Umbilical cord (tissue), 2 donors: ENCODE measurements around the gene GBA3. TPM values are rescaled to one million over a fixed set of nuclear protein-coding genes. Genes with fewer than 3 reads are reported as not detected.

ENCODE experiments used
- DNase-seq: peaks from one replicate; pipeline ENCODE4 v3.0.0-alpha.2; 2015; ENCODE audit warnings: low spot score
- total RNA-seq: library from RNA; depleted of rRNA; stranded (reverse); fragments of >200 nt; gene quantifications from one replicate; pipeline ENCODE4 v1.2.3, GENCODE V29; 2014; ENCODE audit warnings: low replicate concordance; ENCODE audit not compliant: insufficient read depth

The GBA3 gene
- total RNA-seq: 2.4 TPM

DNA sequence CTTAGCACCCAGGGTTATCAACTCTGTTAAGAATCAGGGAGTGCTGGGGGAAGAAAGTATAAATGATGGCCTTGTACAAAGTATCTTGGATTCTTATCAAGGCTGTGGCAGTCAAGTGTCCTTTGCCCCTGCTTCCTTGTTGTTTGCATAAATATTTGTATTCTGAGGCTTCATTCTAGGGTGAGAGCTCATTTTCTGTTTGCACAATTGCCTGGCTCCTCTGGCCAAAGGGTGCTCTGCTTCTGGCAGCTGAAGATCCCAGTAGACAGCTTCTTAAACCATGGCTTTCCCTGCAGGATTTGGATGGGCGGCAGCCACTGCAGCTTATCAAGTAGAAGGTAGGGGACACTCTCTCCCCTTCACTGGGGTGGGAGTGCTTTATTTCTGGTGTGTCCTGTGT lies at the start of gene GBA3:
TSS of gene GBA3 (plus strand) at position 202 of the 400 bp plus-strand sequence.
- no peak for DNase-seq

DNA sequence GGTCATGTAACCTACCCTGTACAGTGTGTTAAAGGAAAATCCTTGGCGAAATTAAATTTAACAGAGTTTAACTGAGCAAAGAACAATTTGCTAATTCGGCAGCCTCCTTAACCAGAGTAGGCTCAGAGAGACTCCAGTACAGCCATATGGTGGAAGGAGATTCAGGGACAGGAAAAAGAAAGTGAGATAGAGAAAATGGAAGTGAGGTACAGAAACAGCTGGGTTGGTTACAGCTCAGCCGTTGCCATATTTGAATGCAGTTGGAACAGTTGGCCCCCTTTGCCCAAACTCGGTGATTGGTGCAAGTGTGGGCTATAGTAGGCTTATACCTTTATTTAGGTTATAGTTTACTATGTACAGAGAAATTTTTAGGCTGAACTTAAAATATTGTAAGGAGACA lies 48.8 kb upstream of the GBA3 start:
- no peak for DNase-seq

GRCh38 chr4:22645481-22646182 lies 47.1 kb upstream of the GBA3 start:
- no peak for DNase-seq

DNA sequence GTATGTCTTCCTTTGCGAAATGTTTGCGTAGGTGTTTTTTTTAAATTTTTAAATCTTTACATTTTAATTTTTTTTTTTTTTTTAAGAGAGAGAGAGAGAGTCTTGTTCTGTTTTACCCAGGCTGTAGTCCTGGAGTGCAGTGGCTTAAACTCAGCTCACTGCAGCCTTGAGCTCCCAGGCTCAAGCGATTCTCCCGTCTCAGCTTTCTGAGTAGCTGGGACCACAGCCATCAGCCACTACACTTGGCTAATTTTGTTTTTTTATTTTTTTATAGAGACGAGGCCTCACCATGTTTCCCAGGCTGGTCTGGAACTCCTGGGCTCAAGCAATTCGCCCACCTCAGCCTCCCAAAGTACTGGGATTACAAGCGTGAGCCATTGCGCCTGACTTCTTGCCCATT lies 43.7 kb upstream of the GBA3 start:
- peak; percentile 80 for DNase-seq

DNA sequence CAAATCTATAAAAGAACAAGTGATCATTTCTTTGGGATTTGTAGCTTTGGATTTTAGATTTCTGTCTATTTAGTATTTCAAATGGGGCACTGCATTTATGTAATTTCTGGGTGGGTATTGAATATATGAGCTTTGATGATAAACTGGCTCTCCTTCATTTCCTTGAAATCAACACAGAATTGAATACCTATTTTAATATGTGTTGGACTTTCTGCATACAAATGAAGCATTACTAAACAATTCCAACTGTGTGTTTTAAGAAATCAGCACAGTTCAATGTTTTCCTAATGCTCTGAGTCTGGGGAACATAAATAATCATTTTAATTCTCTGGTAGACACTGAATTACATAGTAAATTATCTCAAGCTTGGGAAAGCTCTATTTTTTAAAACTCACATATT lies 42.0 kb upstream of the GBA3 start:
- no peak for DNase-seq

GRCh38 chr4:22653752-22654151 lies 39.0 kb upstream of the GBA3 start:
- no peak for DNase-seq

GRCh38 chr4:22661443-22661842 lies 31.3 kb upstream of the GBA3 start:
- DNase-seq: no peak

DNA sequence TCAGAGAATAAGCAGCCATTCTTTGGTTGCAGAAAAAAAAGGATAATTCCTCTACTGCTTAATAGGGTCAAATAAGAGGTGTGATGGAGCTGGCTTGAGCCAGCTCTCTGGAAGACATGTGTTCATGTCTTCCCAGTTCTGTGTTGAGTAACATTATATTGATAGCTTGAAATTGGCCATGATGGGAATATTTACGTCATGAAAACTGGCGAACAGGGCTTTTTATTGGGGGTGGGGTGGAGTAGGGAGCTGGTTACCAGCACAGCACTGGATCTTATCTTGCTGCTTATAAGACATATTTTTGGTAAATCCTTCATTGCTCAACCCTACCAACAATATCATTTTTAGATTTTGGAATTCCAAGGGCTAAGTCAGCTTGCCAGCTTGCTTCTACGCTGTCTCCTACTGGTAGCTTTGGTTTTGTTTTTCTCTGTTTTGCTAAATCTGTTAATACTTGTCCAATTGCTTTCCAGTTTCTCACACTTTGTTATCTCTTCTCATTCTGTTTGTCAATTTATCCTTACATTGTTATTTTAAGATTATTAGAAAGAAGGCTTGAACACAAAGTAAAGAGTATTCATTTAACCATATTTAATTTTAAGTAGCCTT lies 25.3 kb upstream of the GBA3 start:
- DNase-seq: peak; percentile 77

DNA sequence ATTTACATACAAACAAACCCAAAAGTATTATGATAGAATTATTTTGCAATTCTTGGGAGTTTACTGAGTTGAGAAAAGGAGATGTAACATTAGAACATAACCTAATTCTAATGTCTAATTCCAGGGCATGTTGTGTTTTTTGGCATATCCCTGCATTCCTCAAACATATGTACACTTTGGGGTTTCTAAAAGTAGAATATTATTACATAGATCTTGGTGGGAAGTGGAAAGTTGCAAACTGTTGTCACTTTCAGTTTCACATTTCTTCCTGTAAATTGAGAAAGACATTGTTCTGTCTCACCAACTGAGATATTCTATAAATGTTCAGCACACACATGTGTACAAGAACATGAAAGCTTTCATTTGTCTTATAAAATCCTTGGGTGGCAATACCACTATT lies 24.4 kb upstream of the GBA3 start:
- DNase-seq: peak; percentile 67

GRCh38 chr4:22668702-22669101 lies 24.0 kb upstream of the GBA3 start:
- no peak for DNase-seq

- DNase-seq: peak; percentile 87
Measured at GRCh38 chr4:22670956-22671355, 21.8 kb upstream of the GBA3 start.

DNA sequence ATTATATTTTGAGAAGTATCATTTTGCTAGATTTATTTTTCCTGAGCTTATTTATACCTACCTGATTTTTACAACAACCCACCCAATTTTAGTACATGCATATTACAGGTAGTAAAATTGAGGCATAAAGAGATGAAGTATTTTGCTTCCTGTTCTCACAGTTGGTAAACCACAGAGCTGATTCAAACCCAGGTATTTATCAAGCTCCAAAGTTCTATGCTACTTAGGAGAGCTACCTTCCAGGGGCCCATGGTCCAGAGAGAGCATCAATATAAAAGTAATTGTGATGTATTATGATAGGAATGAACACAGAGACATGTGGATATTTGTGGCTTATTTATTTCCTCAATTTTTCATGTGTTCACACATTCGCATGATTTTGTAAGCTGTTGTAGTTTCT lies 20.2 kb upstream of the GBA3 start:
- no peak for DNase-seq

- DNase-seq: no peak
Measured at GRCh38 chr4:22672944-22673343, 19.8 kb upstream of the GBA3 start.

- DNase-seq: no peak
Measured at GRCh38 chr4:22674700-22675099, 18.0 kb upstream of the GBA3 start.

DNA sequence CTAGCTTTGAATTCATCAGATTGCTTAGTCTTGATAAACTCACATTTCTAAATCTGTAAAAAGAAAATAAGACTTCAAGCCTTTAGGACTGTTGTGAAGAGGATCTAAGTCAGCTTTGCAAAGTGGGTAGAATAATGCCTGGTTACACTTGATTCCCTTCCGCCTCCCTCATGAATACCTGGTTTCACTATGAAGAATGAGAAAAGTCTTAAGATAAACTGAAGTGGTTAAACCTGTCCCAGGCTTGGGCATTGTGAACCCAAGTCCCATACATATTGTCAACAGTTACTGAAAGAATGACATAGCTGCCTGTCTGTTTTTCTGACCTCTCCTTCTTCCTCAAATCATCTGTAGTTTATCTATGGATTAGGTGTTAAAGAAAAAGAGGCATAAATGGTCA lies 16.7 kb upstream of the GBA3 start:
- no peak for DNase-seq

DNA sequence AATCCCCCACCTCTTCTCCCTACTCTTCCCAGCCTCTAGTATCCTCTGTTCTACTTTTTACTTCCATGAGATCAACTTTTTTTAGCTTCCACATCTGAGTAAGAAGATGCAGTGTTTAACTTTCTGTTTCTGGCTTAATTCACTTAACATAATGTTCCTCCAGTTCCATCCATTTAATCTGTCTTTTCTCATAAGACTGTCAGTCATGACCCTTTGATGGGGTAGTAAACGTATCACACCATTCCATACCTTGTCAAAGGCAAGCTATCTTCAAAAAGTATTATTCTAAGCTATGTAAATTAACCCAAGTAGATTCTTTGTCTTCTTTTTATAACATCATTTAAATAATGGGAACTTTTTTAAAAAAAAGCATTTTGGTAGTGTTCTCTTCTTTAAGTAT lies 15.0 kb upstream of the GBA3 start:
- DNase-seq: no peak

DNA sequence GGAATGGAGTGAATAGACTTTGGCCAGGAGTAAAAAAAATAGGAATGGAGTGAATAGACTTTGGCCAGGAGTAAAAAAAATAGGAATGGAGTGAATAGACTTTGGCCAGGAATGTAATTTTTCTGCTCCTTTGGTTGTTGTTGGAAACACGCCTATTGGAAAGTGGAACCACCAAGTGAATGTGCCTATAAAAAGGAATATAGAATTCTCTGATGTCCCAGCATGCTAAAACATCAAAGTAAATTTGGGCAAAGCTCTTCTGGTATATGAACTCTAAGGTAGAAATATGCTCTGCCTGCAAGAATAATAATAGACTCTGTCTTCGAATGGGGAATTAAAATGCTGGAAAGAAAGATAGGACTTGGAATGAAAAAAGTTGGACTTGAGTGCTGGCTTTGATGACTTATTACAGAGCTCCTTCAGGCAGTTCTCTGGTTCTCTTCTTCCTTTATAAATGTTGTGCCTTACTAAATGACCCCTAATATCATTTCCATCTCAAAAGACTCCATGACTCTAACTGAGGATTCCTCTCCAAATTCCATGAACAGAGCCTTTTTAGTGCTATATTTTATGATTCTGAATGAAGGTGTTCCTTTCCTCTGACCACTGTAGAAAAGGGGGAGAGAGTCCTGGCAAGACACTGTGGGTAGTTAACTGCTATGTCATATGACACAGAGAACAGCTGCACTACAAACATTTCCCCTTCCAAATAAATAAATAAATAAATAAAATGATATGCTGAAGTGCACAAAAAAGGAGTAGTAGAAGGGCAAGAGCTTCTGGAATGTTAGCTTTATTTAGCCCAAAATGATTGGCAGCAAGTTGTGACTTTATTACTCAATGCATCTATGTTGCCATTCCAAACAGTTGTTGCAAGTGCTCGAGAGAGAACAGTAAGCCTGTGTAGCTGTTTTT lies 13.5 kb upstream of the GBA3 start:
- peak; percentile 43 for DNase-seq

DNA sequence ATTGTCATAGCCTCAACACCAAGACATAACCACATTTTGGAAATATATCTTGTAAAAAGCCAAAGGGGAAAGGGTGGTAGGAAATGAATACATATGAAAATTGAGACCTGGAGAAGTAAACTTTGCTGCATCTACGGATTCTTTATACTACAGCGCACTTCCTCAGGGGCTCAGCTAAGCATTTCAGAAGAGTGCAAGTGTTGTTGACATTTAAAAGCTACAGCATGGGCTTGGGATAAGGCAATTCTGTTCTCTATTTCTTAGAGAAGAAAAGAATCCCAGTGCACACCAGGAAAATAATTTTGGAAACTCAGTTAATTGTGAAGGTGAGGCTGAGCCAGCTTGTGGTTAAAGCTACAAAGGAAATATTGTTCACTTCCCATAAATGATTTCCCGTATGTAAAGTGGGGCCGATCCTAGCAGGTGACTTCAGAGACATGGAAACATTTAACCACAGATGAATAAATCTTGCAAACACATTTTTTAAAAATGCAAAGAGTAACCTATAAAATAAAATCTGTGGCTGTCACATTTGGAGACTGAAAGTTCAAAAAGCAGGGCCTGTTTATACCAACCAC lies 12.6 kb upstream of the GBA3 start:
- no peak for DNase-seq

DNA sequence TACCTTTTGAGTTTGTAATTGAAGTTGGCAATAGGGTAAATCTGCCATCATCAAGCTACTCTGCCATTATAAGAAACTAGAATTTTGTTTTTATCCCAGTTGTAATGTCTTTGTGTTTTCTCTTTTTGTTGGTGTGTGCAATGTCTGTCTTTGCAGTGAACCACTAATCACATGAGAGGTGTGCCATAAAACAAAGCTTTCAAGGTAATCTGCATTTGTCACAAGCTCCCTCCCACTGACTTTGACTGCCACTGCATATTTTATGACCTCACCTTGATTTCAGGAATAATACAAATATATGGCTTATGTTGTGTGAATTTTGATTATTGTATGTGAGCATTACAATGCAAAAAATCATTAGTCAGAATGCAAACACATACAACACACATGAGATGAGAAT lies 9.0 kb upstream of the GBA3 start:
- no peak for DNase-seq

DNA sequence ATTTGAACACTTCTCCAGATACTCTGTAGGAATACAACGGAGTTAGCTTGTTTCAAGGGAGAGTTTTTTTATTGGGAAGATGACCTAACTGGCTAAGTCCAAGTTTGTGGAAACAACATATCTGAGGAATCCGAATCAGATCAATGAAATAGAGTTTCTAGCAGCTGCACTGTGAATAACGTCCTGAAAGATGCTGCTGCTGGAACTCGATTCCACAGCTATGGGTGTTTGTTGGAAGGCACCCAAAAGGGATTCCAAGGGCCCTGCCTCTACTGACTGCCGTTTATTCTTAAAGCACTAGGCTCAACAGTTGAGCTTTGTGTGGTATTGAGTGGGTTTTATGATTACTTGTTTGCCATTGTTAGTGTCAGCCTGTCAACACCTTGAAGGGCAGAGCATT lies 6.6 kb upstream of the GBA3 start:
- peak; percentile 93 for DNase-seq

- no peak for DNase-seq
Measured at GRCh38 chr4:22688236-22688635, 4.5 kb upstream of the GBA3 start.

DNA sequence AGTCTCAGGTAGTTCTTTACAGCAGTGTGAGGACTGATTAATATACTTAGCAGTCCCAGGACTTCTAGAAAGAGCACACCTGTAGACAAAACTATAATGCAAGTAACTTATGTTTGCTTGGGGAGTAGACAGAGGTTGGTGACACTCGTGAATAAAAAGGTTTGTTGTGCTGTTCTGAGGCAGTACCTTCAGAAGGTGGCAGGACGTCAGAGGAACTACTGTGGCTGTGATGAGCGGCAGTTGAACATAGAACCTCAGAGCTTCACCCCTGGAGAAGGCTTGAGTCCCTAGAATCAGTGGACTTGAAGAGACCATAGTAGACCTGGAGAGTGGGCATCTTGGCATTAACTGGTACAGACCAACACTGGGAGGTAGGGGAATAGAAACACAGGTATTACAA lies 3.3 kb upstream of the GBA3 start:
- DNase-seq: no peak
